Mesothelial cell of epicardium (in vitro differentiated cells): Measurements from ENCODE around the gene CYS1. TPM values are rescaled to one million over a fixed set of nuclear protein-coding genes. Genes with fewer than 3 reads are reported as not detected.

Source experiments
- DNase-seq, 2 experiments: peaks; one replicate each; pipeline ENCODE4 v3.0.0; 2021; ENCODE audit warnings: low spot score in 2 of 2; ENCODE audit not compliant: unreplicated experiment in 2 of 2
- H3K27ac Mint-ChIP-seq: 2 replicates; pipeline ENCODE4 v1.8.0; 2021; ENCODE audit warnings: mixed read lengths
- H3K27me3 Mint-ChIP-seq: 2 replicates; pipeline ENCODE4 v1.8.0; 2021; ENCODE audit warnings: low read depth, mixed read lengths
- H3K36me3 Mint-ChIP-seq: 2 replicates; pipeline ENCODE4 v1.8.0; 2021; ENCODE audit warnings: mixed read lengths
- H3K4me1 Mint-ChIP-seq: 2 replicates; pipeline ENCODE4 v1.8.0; 2021; ENCODE audit warnings: mixed read lengths
- H3K4me3 Mint-ChIP-seq: 2 replicates; pipeline ENCODE4 v1.8.0; 2021; ENCODE audit warnings: mild to moderate bottlenecking, moderate library complexity, mixed read lengths
- H3K9me3 Mint-ChIP-seq: 2 replicates; pipeline ENCODE4 v1.8.0; 2021; ENCODE audit warnings: mixed read lengths
- total RNA-seq: library from RNA; stranded (reverse); gene quantifications from 3 replicates; pipeline ENCODE4 v1.2.1, GENCODE V29; 2021
- TF ChIP-seq, protein P1 (sequence below): fragments of 200-600 bp; sonication (generic); IDR thresholded peaks from one replicate; pipeline ENCODE4 v1.5.0; 2021; ENCODE audit warnings: antibody characterized with exemption; ENCODE audit not compliant: unreplicated experiment

CYS1 gene
- total RNA-seq, 1 donor from 2014 or later = 1.3 TPM

- Mint-ChIP-seq H3K27ac (no peak overlapping the region), H3K36me3 (no peaks in the 10 kb centered on the region), H3K27me3 (peaks cover 64% of the 10 kb centered on the region), H3K4me3 (no peak overlapping the region), H3K9me3 (no peaks in the 10 kb centered on the region), H3K4me1 (peaks cover 9% of the 10 kb centered on the region)
- TF ChIP-seq, protein P1, sequence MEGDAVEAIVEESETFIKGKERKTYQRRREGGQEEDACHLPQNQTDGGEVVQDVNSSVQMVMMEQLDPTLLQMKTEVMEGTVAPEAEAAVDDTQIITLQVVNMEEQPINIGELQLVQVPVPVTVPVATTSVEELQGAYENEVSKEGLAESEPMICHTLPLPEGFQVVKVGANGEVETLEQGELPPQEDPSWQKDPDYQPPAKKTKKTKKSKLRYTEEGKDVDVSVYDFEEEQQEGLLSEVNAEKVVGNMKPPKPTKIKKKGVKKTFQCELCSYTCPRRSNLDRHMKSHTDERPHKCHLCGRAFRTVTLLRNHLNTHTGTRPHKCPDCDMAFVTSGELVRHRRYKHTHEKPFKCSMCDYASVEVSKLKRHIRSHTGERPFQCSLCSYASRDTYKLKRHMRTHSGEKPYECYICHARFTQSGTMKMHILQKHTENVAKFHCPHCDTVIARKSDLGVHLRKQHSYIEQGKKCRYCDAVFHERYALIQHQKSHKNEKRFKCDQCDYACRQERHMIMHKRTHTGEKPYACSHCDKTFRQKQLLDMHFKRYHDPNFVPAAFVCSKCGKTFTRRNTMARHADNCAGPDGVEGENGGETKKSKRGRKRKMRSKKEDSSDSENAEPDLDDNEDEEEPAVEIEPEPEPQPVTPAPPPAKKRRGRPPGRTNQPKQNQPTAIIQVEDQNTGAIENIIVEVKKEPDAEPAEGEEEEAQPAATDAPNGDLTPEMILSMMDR = no peak
- no peak for DNase-seq
These were observed 4.1 kb upstream of the CYS1 start for GRCh38 chr2:10084223-10084865.

GRCh38 chr2:10083692-10084211 is 3.5 kb upstream of the CYS1 start:
- Mint-ChIP-seq H3K4me1 (peaks cover 15% of the 10 kb centered on the region), H3K9me3 (no peaks in the 10 kb centered on the region), H3K27me3 (peaks cover 69% of the 10 kb centered on the region)

GRCh38 chr2:10083046-10083445 is 2.8 kb upstream of the CYS1 start:
- H3K27ac Mint-ChIP-seq = no peak overlapping the region
- H3K27me3 Mint-ChIP-seq = peaks cover 76% of the 10 kb centered on the region
- H3K4me1 Mint-ChIP-seq = peaks cover 15% of the 10 kb centered on the region
- TF ChIP-seq, protein P1 = no peak
- DNase-seq = no peak
- no peak overlapping the region for H3K4me3 Mint-ChIP-seq
- no peaks in the 10 kb centered on the region for H3K36me3 Mint-ChIP-seq
- H3K9me3 Mint-ChIP-seq = no peaks in the 10 kb centered on the region

More at GRCh38 chr2:10083692-10084211, 3.5 kb upstream of the CYS1 start:
- TF ChIP-seq, protein P1 = no peak
- Mint-ChIP-seq H3K4me3 (no peak overlapping the region), H3K27ac (no peak overlapping the region), H3K36me3 (no peaks in the 10 kb centered on the region)
- DNase-seq = no peak

DNA sequence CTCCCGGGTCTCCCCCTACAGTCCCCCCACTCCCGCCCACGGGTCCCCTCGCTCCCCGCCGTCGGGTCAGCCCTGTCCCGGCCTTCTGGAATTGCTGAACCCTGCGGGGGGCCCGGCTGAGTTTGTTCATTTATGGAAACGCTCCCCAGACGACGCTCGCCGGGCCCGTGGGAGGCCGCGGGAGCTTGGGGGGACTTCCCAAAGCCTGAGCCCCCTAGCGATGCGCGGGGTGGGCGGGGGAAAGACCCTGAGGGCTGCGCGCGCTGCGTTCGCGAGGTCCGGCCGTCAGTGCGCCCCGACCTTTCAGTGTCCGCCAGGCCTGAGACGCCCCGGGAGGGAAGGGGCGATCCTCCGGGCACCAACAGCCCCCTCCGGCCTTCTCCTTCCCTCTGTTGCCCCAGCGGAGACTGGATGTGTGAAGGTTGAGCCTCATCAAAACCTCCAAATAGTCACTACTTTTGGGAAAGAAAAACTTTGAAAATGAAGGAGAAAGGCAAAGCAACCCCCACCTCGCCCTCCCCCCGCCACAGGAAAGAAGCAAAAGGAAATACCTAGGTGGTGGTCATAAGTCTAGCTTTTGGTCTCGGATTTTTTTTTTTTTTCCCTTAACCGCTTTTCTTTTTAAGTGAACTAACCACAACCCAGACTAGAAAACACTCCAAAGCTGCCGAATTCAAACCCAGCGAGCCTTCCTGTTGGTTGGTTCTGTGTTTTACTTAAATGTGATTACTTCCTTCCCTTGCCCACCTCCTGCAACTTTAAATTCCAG is 509 bp upstream of the CYS1 start:
- Mint-ChIP-seq H3K9me3 (no peaks in the 10 kb centered on the region), H3K4me1 (peaks cover 15% of the 10 kb centered on the region), H3K27me3 (peaks cover 88% of the 10 kb centered on the region), H3K36me3 (no peaks in the 10 kb centered on the region), H3K27ac (no peak overlapping the region), H3K4me3 (peak overlapping the region; percentile 51)
- DNase-seq = no peak
- TF ChIP-seq, protein P1 = no peak

- peak overlapping the region; percentile 79 for H3K4me3 Mint-ChIP-seq
- TF ChIP-seq, protein P1 = no peak
These were observed 843 bp downstream of the CYS1 start for GRCh38 chr2:10079266-10079869.

More at GRCh38 chr2:10079266-10079869, 843 bp downstream of the CYS1 start:
- Mint-ChIP-seq H3K27ac (peak overlapping the region; percentile 77), H3K27me3 (peaks cover 88% of the 10 kb centered on the region), H3K9me3 (no peaks in the 10 kb centered on the region), H3K36me3 (no peaks in the 10 kb centered on the region), H3K4me1 (peaks cover 15% of the 10 kb centered on the region)
- peak in 1 of 2 experiments; percentile 52 for DNase-seq
